Suprapubic skin (tissue), 4 donors: ENCODE results near the gene CBFA2T3.

Experiments used
- CTCF ChIP-seq, 2 donors: fragments of 200-600 bp in 1 of 2; fragments of 450-650 bp in 1 of 2; sonication (generic) in 1 of 2; IDR thresholded peaks; one replicate each; pipeline ENCODE4 v1.5.1; 2016 to 2019; ENCODE audit warnings: antibody characterized with exemption in 2 of 2, mild to moderate bottlenecking in 1 of 2, moderate library complexity in 1 of 2
- EP300 ChIP-seq: sonication (generic); formaldehyde crosslinking; IDR thresholded peaks from one replicate; pipeline ENCODE4 v1.6.1; 2017; ENCODE audit warnings: antibody characterized with exemption
- POLR2A ChIP-seq, 2 donors: fragments of 450-650 bp; IDR thresholded peaks; one replicate each; pipeline ENCODE4 v1.6.1; 2017; ENCODE audit warnings: antibody characterized with exemption in 2 of 2, mild to moderate bottlenecking in 2 of 2, moderate library complexity in 2 of 2
- POLR2AphosphoS5 ChIP-seq, 3 donors: sonication (generic); formaldehyde crosslinking; IDR thresholded peaks; one replicate each; pipeline ENCODE4 v1.6.1; 2017; ENCODE audit warnings: antibody characterized with exemption in 3 of 3

GRCh38 chr16:88959022-88959421 is 18.0 kb downstream of the CBFA2T3 start:
- no peak for TF ChIP-seq POLR2A (IDR thresholded peaks at IDR 0.05)
- TF ChIP-seq CTCF (IDR thresholded peaks at IDR 0.05) = no peak
- TF ChIP-seq EP300 = no peak
- no peak for TF ChIP-seq POLR2AphosphoS5 (IDR thresholded peaks at IDR 0.05)
